ENCODE results near the gene IL2RG. TPM values are rescaled to one million over a fixed set of nuclear protein-coding genes. Genes with fewer than 3 reads are reported as not detected.

IL2RG gene
- total and polyA plus RNA-seq, 2 donors (not counting 1 experiment from before 2014, with no cell fraction given), result 297 to 419 TPM

DNA sequence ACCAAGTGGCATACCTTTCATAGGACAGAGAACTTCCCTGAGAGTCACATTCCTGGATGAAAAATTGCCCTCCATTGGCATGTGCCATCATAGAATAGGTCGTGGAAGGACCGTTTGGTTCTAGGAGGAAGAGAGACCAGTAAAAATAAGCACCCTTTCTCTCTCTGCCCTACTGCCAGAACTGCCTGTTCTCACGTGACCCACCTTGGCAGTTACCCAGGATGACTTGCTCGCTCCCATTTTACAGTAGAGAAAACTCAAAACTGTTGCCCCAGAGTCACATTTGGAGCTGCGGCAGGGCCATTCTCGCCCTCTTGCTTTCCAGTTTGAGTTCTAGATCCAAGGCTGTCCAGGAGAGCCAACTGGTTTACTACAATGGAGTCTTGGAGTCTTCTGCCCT lies 32.1 kb upstream of the IL2RG start:
- H3K4me1 ChIP-seq (ENCODE audit: control insufficient read depth in 2 of 2, insufficient read depth in 2 of 2, low read length in 2 of 2), result peaks cover 8 to 11% of the 10 kb centered on the region in 2 donors
- intact Hi-C loops (cut with micrococcal nuclease), result no loop called here
- H3K4me3 ChIP-seq (ENCODE audit: control extremely low read depth in 1 of 5, extremely low read depth in 1 of 5, insufficient read depth in 1 of 5, low read depth in 2 of 5, low read length in 4 of 5), result no peak overlapping the region
- H3K4me2 ChIP-seq (replicated peaks; ENCODE audit: low read depth, low read length, poor library complexity, severe bottlenecking), result no peak overlapping the region
- H3K27me3 ChIP-seq (replicated peaks in 1 of 4; ENCODE audit: control extremely low read depth in 1 of 4, control insufficient read depth in 3 of 4, insufficient read depth in 4 of 4, low read length in 3 of 4), result no peaks in the 10 kb centered on the region
- no peak overlapping the region for H3K27ac ChIP-seq (ENCODE audit: low read length in 2 of 2)
- Mint-ChIP-seq H3K4me3 (no peak overlapping the region), H3K4me1 (peaks cover 17% of the 10 kb centered on the region), H3K9me3 (ENCODE audit: insufficient read depth) (no peaks in the 10 kb centered on the region), H3K27ac (no peak overlapping the region), H3K27me3 (no peaks in the 10 kb centered on the region)
- no peak overlapping the region for H3K9ac ChIP-seq (ENCODE audit: low read length)
- ChIA-PET CTCF (no interaction called here), POLR2A (no interaction called here)
- peaks cover 0 to 15% of the 10 kb centered on the region in 2 experiments for H3K36me3 ChIP-seq (replicated peaks in 1 of 2; ENCODE audit: control extremely low read depth in 1 of 2, control insufficient read depth in 1 of 2, extremely low read depth in 1 of 2, insufficient read depth in 2 of 2, low read length in 1 of 2)
- no peak overlapping the region for H2AFZ ChIP-seq (ENCODE audit: insufficient read depth, low read depth, low read length, poor library complexity, severe bottlenecking)
- no peaks in the 10 kb centered on the region for H3K79me2 ChIP-seq (ENCODE audit: control insufficient read depth, insufficient read depth, low read length)
- no peaks in the 10 kb centered on the region for H4K20me1 ChIP-seq (ENCODE audit: control insufficient read depth, insufficient read depth, low read length, poor library complexity, severe bottlenecking)
- ATAC-seq (ENCODE audit: low read depth), result no peak
- TF ChIP-seq, protein P1, sequence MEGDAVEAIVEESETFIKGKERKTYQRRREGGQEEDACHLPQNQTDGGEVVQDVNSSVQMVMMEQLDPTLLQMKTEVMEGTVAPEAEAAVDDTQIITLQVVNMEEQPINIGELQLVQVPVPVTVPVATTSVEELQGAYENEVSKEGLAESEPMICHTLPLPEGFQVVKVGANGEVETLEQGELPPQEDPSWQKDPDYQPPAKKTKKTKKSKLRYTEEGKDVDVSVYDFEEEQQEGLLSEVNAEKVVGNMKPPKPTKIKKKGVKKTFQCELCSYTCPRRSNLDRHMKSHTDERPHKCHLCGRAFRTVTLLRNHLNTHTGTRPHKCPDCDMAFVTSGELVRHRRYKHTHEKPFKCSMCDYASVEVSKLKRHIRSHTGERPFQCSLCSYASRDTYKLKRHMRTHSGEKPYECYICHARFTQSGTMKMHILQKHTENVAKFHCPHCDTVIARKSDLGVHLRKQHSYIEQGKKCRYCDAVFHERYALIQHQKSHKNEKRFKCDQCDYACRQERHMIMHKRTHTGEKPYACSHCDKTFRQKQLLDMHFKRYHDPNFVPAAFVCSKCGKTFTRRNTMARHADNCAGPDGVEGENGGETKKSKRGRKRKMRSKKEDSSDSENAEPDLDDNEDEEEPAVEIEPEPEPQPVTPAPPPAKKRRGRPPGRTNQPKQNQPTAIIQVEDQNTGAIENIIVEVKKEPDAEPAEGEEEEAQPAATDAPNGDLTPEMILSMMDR (IDR thresholded peaks at IDR 0.05), result no peak
- TF ChIP-seq EZH2 (IDR thresholded peaks at IDR 0.05; ENCODE audit: borderline replicate concordance, insufficient read depth, low read depth, low read length, poor library complexity, severe bottlenecking), result no peak
- 95% methylated on average over 4 of the region's 6 CpGs for WGBS (ENCODE audit: insufficient coverage)
- H3K9me3 ChIP-seq (ENCODE audit: control extremely low read depth in 1 of 3, control insufficient read depth in 2 of 3, insufficient read depth in 1 of 3, low read length in 2 of 3), result no peaks in the 10 kb centered on the region
- DNase-seq, result no peak

DNA sequence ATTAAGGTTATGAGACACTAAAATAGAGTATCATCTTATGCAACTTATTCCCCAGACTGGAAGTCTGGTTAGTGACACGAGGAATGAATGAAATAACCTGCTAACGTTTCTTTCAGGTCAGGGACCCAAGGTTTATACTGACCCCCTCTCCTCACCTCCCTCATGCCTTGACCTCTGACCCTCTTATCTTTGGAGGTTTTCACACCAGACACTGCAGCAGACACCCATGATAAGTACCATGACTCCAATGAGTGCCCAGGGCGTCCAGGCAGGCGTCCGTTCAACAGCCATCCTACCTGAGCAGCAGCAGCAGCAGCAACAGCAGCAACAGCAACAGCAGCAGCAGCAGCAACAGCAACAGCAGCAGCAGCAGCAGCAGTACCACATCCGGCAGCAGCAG lies 29.1 kb upstream of the IL2RG start:
- WGBS (ENCODE audit: insufficient coverage), result 93% methylated on average over 3 of the region's 6 CpGs
- Histone ChIP-seq H3K27me3 (replicated peaks in 1 of 4; ENCODE audit: control extremely low read depth in 1 of 4, control insufficient read depth in 3 of 4, insufficient read depth in 4 of 4, low read length in 3 of 4) (no peaks in the 10 kb centered on the region), H4K20me1 (ENCODE audit: control insufficient read depth, insufficient read depth, low read length, poor library complexity, severe bottlenecking) (no peaks in the 10 kb centered on the region), H3K4me1 (ENCODE audit: control insufficient read depth in 2 of 2, insufficient read depth in 2 of 2, low read length in 2 of 2) (peaks cover 2% of the 10 kb centered on the region in 2 donors), H3K9me3 (ENCODE audit: control extremely low read depth in 1 of 3, control insufficient read depth in 2 of 3, insufficient read depth in 1 of 3, low read length in 2 of 3) (no peaks in the 10 kb centered on the region), H3K4me2 (replicated peaks; ENCODE audit: low read depth, low read length, poor library complexity, severe bottlenecking) (no peak overlapping the region), H3K79me2 (ENCODE audit: control insufficient read depth, insufficient read depth, low read length) (no peaks in the 10 kb centered on the region), H2AFZ (ENCODE audit: insufficient read depth, low read depth, low read length, poor library complexity, severe bottlenecking) (no peak overlapping the region), H3K9ac (ENCODE audit: low read length) (no peak overlapping the region), H3K27ac (ENCODE audit: low read length in 2 of 2) (no peak overlapping the region), H3K4me3 (ENCODE audit: control extremely low read depth in 1 of 5, extremely low read depth in 1 of 5, insufficient read depth in 1 of 5, low read depth in 2 of 5, low read length in 4 of 5) (no peak overlapping the region), H3K36me3 (replicated peaks in 1 of 2; ENCODE audit: control extremely low read depth in 1 of 2, control insufficient read depth in 1 of 2, extremely low read depth in 1 of 2, insufficient read depth in 2 of 2, low read length in 1 of 2) (peaks cover 0 to 33% of the 10 kb centered on the region in 2 experiments)
- ATAC-seq (ENCODE audit: low read depth) (no peak), DNase-seq (no peak)
- peaks cover 8% of the 10 kb centered on the region for H3K4me1 Mint-ChIP-seq
- H3K27me3 Mint-ChIP-seq, result no peaks in the 10 kb centered on the region
- H3K4me3 Mint-ChIP-seq, result no peak overlapping the region
- CTCF ChIA-PET, result no interaction called here
- POLR2A ChIA-PET, result no interaction called here
- H3K27ac Mint-ChIP-seq, result no peak overlapping the region
- TF ChIP-seq, protein P1 (IDR thresholded peaks at IDR 0.05), result no peak
- TF ChIP-seq EZH2 (IDR thresholded peaks at IDR 0.05; ENCODE audit: borderline replicate concordance, insufficient read depth, low read depth, low read length, poor library complexity, severe bottlenecking), result no peak
- intact Hi-C loops (cut with micrococcal nuclease), result no loop called here
- H3K9me3 Mint-ChIP-seq (ENCODE audit: insufficient read depth), result no peaks in the 10 kb centered on the region

Measured in B cell (primary cell).